ENCODE measurements around the gene CDH2. TPM values are rescaled to one million over a fixed set of nuclear protein-coding genes. Genes with fewer than 3 reads are reported as not detected.

CDH2 gene
- total RNA-seq, 1 experiment from 2014 or later: 36.2 TPM

DNA sequence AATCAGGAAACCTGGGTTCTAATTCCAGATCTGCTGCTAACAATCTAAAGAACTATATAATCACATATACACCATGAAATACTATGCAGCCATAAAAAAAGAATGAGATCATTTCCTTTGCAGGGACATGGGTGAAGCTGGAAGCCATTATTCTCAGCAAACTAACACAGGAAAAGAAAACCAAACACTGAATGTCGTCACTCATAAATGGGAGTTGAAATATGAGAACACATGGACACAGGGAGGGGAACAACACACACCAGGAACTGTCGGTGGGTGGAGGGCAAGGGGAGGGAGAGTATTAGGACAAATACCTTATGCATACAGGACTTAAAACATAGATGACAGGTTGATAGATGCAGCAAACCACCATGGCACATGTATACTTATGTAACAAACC, 33.2 kb downstream of the CDH2 start:
- H3K27me3 Mint-ChIP-seq (ENCODE audit: low read depth): no peaks in the 10 kb centered on the region
- no peak overlapping the region for H2BK5ac ChIP-seq (ENCODE audit: insufficient read length, low read length)
- no peaks in the 10 kb centered on the region; a peak in 2 of 7 replicates for H3K36me3 Mint-ChIP-seq (ENCODE audit: insufficient read depth in 1 of 3, low read depth in 3 of 3)
- no peaks in the 10 kb centered on the region for H3K79me1 ChIP-seq (ENCODE audit: insufficient read depth, low read depth, low read length, poor library complexity, severe bottlenecking)
- no peaks in the 10 kb centered on the region for H3K27me3 ChIP-seq (ENCODE audit: insufficient read depth, low read length)
- H3K23ac ChIP-seq (ENCODE audit: insufficient read length, low read depth, low read length): no peak overlapping the region
- no peak overlapping the region for H4K5ac ChIP-seq (ENCODE audit: insufficient read length, low read depth, low read length)
- H3K14ac ChIP-seq (ENCODE audit: insufficient read depth, low read length): no peak overlapping the region
- H4K20me1 ChIP-seq (ENCODE audit: control insufficient read depth, insufficient read depth, insufficient read length): no peaks in the 10 kb centered on the region
- no peak overlapping the region for H3K18ac ChIP-seq (ENCODE audit: insufficient read length, low read depth, low read length)
- H3K4me3 Mint-ChIP-seq: no peak overlapping the region
- no peak overlapping the region for H4K8ac ChIP-seq (replicated peaks; ENCODE audit: insufficient read length, low read depth, low read length)
- H2AK5ac ChIP-seq (ENCODE audit: insufficient read length, low read length): no peak overlapping the region
- no peak overlapping the region for H3K27ac ChIP-seq (ENCODE audit: insufficient read length, low read depth, low read length)
- no peak overlapping the region for H3K56ac ChIP-seq (ENCODE audit: insufficient read length, low read depth, low read length)
- H4K91ac ChIP-seq (ENCODE audit: insufficient read length, low read depth, low read length): no peak overlapping the region
- H3K9me3 ChIP-seq (ENCODE audit: control insufficient read depth, low read depth, low read length): no peaks in the 10 kb centered on the region
- no peak overlapping the region for H2BK20ac ChIP-seq (ENCODE audit: low read depth, low read length, poor library complexity, severe bottlenecking)
- WGBS (ENCODE audit: extremely low coverage, insufficient read length, low lambda C conversion rate): no CpG with 5 or more reads among the region's 2 CpGs
- H3K4me1 ChIP-seq (ENCODE audit: insufficient read depth, low read length): no peaks in the 10 kb centered on the region; the same call in 1 of the 2 replicates
- no peak overlapping the region for H2BK120ac ChIP-seq (ENCODE audit: low read depth, low read length, poor library complexity, severe bottlenecking)
- no peak overlapping the region for H3K4ac ChIP-seq (ENCODE audit: low read depth, low read length)
- H3K9ac ChIP-seq (ENCODE audit: extremely low read depth, insufficient read length, low read length): no peak overlapping the region
- no peak for DNase-seq
- no peaks in the 10 kb centered on the region for H3K79me2 ChIP-seq (ENCODE audit: insufficient read depth, low read length)
- H2BK12ac ChIP-seq (ENCODE audit: insufficient read length, low read depth, low read length): no peak overlapping the region
- H2BK15ac ChIP-seq (ENCODE audit: low read depth, low read length): no peak overlapping the region
- H3K4me2 ChIP-seq (ENCODE audit: insufficient read depth, insufficient read length, low read length): no peak overlapping the region
- H3K27ac Mint-ChIP-seq: no peak overlapping the region
- H3K23me2 ChIP-seq (ENCODE audit: insufficient read length, low read depth, low read length, poor library complexity, severe bottlenecking): no peaks in the 10 kb centered on the region
- no peak overlapping the region for H2AFZ ChIP-seq (ENCODE audit: low read length)
- H3K4me1 Mint-ChIP-seq: peaks cover 2 to 6% of the 10 kb centered on the region in 2 experiments; a peak in 2 of 4 replicates
- TF ChIP-seq, protein P1, sequence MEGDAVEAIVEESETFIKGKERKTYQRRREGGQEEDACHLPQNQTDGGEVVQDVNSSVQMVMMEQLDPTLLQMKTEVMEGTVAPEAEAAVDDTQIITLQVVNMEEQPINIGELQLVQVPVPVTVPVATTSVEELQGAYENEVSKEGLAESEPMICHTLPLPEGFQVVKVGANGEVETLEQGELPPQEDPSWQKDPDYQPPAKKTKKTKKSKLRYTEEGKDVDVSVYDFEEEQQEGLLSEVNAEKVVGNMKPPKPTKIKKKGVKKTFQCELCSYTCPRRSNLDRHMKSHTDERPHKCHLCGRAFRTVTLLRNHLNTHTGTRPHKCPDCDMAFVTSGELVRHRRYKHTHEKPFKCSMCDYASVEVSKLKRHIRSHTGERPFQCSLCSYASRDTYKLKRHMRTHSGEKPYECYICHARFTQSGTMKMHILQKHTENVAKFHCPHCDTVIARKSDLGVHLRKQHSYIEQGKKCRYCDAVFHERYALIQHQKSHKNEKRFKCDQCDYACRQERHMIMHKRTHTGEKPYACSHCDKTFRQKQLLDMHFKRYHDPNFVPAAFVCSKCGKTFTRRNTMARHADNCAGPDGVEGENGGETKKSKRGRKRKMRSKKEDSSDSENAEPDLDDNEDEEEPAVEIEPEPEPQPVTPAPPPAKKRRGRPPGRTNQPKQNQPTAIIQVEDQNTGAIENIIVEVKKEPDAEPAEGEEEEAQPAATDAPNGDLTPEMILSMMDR (conservative IDR thresholded peaks at IDR 0.05): no peak
- H3K9me3 Mint-ChIP-seq: no peaks in the 10 kb centered on the region
- H3T11ph ChIP-seq (ENCODE audit: low read length): no peak overlapping the region
